AG20443 (cell line): Measurements from ENCODE around the gene FARP1.
"Not testable (repeated sequence)": the region's sequence is repeated elsewhere in the genome, so short reads cannot be mapped to it uniquely, and the experiment has no call there.

ENCODE experiments used
- DNase-seq: peaks from one replicate; pipeline ENCODE4 v3.0.0; 2012; ENCODE audit warnings: low spot score, mixed read lengths

Gene FARP1

GRCh38 chr13:98396071-98396710, 253.3 kb downstream of the FARP1 start:
- DNase-seq = no peak

- DNase-seq = no peak
Measured at GRCh38 chr13:98397221-98397620, 254.3 kb downstream of the FARP1 start.

DNA sequence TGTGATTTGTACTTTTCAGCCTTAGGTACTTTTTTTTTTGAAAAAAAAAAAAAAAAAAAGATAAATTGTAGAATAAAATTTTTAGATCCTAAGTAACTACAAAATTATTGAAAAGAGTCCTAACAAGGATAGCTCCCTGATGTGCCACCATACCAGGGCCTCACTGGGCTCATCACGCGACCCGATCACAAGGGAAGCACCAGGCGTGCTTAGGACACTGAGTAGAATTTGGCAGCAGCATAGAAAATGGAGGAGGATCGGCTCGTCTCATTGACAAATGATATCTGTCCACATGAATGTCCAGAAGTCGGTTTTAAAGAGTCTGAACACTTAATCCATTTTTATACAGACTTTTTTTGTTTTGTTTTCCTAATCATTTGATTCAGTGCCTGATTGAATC, 255.0 kb downstream of the FARP1 start:
- DNase-seq = no peak

- no peak for DNase-seq
Measured at GRCh38 chr13:98398581-98398980, 255.7 kb downstream of the FARP1 start.

DNA sequence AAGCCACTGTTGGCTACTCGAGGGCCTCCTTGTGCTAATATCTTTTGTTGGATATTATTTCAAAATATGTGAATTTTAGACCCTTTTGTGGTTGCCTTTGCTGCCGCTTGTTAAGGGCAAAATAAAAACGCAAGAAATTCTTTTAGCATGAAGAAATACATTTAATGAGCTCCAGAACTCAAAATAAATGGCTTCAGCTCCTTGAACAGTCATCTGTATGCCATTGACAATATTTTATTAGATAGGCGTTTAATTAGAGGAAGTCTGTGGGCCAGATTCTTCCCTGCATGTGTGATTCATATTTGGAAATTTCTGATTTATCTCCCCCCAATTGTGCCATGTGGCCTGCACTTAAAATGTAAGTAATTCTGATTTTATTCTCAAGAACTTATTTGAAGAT, 256.9 kb downstream of the FARP1 start:
- DNase-seq = peak; percentile 61

DNA sequence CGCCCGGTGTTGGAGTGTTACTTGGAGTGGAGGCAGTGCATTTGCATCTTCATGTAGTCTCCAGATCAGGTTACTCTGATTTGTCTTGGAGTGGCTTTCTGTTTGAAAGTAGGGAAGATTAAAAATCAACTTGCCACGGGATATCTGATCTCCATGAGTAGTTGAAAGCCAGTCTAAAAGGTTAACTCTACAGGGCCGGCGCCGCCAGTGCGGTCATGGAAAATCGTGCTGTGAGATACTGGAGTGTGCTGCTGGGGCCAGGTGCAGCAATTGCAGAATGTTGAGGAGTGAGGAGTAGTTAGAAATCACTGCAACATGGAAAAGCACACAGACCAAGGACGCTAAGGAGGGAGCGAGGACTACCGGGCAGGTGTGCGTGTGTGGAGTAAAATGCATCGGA, 259.0 kb downstream of the FARP1 start:
- DNase-seq = no peak

- no peak for DNase-seq
Measured at GRCh38 chr13:98403076-98403475, 260.2 kb downstream of the FARP1 start.

- peak; percentile 62 for DNase-seq
Measured at GRCh38 chr13:98405107-98405571, 262.2 kb downstream of the FARP1 start.

DNA sequence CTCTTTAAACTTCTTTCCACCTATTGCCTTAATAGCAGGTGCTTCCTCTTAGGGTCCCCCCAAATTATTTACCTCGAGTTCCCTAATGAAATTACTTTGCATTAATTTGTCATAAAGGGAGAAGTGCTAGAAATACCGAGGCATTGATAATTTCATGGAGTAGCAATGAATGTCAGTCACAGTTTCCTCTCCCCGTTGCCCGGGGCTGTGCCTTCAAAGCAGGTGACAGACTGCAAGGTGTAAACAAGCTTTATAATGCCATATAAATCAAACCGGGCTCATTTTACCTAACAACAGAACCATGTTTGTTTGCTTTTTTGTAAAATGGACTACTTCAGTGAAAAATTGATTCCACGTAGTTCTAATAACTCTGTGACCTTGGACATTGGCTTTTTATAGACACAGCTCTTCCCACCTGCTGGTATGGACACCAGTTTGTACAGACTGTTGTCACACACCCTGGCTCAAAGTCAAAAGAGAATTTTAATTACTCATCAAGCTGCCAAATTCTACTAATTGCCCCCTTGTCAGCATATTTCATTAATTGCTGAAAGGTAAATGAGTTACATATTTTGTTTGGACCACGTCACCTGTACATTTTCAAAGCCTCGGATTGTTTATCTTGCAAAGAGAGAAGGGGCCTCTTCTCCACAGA, 262.9 kb downstream of the FARP1 start:
- DNase-seq = no peak

- no peak for DNase-seq
Measured at GRCh38 chr13:98406427-98406826, 263.5 kb downstream of the FARP1 start.

DNA sequence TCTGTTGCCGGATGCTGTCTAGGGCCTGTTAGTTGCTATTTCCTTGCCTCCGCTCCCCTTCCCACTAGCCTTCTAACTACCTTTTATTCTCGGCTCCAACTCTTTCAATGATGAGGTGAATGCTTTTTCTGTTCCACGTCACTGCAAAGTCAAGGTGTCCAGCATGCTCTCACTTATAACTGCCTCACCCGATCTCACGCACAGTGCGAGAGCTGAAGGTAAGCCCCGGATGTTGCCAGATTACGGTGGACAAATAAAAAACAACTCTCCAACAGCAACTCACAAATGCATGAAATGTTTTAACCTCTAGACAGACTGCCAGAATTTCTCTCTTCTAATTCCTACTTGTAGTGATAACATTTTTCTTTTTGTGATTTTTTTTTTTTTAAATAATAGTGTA, 264.1 kb downstream of the FARP1 start:
- no peak for DNase-seq

- DNase-seq = no peak
Measured at GRCh38 chr13:98407575-98407974, 264.7 kb downstream of the FARP1 start.

GRCh38 chr13:98409281-98409680, 266.4 kb downstream of the FARP1 start:
- DNase-seq = no peak

DNA sequence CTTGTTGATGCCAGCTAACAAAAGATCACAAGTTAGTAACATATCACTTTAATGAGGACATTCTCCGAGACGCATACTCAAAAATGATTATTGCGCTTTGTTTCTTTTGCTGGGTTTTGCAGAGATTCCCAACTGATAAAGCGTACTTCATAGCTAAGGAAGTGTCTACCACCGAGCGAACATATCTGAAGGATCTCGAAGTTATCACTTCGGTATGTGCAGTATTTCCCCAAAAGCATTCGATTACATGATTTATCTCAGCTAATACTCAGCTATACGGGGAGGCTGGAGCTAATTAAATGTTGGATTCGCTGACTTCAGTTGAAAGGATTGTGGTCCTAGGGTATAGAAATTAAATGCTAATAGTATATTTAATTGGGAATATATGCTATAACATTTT, 267.7 kb downstream of the FARP1 start:
- DNase-seq = no peak

DNA sequence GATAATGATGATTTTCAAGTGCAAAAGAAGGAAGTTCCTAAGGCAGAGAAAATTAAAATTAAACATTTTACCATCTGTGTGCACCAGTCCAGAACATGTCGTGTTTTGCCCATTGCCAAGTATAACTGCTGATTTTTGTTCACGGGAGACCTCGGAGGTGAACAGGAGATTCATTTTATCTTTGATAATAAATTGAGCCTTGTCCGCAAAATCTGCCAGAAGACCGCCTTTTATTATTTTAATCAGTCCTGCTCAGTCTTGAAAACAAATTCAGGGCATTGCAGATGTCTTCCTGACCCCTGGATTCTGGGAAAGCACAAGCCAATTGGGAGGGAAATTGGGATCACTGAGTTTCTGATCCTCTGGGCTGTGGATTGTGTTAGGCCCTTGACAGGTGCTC, 268.1 kb downstream of the FARP1 start:
- no peak for DNase-seq

GRCh38 chr13:98411617-98412265, 268.8 kb downstream of the FARP1 start:
- no peak for DNase-seq

DNA sequence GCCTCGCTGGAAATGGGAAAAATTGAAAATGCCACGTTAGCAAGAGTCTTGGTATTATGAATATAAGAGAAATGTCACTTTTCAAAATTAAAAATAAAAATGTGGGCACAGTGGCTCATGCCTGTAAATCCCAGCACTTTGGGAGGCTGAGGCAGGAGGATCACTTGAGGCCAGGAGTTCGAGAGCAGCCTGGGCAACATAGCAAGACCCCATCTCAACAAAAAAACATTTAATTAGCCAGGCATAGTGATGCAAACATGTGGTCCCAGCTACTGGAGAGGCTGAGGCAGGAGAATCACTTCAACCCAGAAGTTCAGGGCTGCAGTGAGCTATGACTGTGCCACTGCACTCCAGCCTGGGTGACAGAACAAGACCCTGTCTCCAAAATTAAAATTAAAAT, 270.4 kb downstream of the FARP1 start:
- not testable (repeated sequence) for DNase-seq

DNA sequence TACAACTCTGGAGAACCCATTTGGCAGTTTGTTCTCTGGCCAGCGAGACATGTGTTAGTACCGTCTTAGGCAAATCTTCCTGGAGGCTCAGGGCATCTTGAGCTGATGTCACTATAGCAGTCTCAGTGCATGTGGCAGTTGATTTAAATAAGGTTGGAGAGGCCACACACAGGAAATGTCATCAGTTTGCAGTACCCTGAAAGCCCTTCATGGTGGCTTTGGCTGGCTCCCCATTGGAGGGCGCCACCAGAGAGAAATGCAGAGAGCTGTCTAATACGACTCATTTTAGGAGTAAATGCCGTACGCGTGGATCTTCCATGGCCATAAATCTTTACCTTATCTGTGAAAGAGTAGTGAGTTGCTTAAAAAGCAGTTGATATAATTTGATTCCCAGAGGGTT, 270.9 kb downstream of the FARP1 start:
- DNase-seq = no peak

GRCh38 chr13:98415326-98416070, 272.6 kb downstream of the FARP1 start:
- no peak for DNase-seq

DNA sequence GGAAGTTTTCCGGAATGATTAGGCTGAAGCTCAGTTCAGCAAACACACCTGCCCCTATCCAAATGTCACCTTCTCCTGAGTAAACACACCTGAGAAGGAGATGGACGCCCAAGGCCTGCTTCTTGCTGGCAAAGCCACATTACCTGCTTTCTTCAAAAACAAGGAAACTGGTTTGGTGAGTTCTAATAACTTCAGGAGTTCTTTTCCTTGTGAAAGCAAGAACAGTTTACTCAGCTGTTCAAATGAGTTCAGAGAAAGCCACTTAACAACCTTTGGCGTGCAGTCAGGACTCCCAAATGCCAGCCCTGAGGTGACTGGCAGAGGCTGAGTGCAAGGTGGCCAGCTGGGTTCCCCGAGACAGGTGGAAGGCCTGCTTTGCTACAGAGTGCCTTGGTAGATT, 273.5 kb downstream of the FARP1 start:
- DNase-seq = no peak

- no peak for DNase-seq
Measured at GRCh38 chr13:98419786-98420553, 277.1 kb downstream of the FARP1 start.
